ENCODE results near the gene NFE2L3. TPM values are rescaled to one million over a fixed set of nuclear protein-coding genes. Genes with fewer than 3 reads are reported as not detected.

The NFE2L3 gene, protein sequence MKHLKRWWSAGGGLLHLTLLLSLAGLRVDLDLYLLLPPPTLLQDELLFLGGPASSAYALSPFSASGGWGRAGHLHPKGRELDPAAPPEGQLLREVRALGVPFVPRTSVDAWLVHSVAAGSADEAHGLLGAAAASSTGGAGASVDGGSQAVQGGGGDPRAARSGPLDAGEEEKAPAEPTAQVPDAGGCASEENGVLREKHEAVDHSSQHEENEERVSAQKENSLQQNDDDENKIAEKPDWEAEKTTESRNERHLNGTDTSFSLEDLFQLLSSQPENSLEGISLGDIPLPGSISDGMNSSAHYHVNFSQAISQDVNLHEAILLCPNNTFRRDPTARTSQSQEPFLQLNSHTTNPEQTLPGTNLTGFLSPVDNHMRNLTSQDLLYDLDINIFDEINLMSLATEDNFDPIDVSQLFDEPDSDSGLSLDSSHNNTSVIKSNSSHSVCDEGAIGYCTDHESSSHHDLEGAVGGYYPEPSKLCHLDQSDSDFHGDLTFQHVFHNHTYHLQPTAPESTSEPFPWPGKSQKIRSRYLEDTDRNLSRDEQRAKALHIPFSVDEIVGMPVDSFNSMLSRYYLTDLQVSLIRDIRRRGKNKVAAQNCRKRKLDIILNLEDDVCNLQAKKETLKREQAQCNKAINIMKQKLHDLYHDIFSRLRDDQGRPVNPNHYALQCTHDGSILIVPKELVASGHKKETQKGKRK
- total RNA-seq (1.6 and 4.5 TPM in 2 replicates), polyA plus RNA-seq (0.46 and 1.4 TPM in 2 replicates), polyA minus RNA-seq (2.1 and 2.7 TPM in 2 replicates)
- total RNA-seq (2013) = 3.3 TPM

DNA sequence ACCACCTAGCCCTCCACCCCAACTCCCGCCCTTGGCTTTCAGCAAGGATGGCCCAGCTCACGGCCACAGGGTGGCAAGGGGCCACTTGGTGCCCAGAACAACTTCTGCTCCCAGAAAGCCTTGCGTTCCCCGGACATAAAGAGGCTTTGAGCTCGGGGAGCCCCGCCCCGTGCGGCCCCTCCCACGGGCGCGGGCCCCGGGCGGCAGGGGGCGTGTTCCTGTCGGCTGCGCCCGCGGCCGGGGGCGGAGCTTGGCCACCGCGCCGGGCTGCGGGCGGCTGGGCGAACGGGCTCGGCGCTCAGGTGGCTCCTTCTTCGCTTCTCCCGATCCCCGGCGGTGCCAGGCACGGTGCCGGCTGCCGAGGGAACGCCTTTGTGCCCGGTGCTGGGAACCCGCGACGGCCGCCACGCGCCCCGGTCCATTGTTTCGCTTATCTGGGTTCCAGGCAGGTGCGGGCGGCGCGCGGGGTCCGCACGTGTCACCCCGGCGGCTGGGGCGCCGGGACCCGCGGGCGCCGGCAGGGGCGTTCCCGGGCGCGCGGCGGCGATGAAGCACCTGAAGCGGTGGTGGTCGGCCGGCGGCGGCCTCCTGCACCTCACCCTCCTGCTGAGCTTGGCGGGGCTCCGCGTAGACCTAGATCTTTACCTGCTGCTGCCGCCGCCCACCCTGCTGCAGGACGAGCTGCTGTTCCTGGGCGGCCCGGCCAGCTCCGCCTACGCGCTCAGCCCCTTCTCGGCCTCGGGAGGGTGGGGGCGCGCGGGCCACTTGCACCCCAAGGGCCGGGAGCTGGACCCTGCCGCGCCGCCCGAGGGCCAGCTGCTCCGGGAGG lies at the start of gene NFE2L3:
TSS of gene NFE2L3 (plus strand) at position 246 of the 829 bp plus-strand sequence. CDS start at position 547, 301 bp downstream.
- Histone ChIP-seq H3K79me2 (ENCODE audit: control insufficient read depth, insufficient read depth, low read length) (no peaks in the 10 kb centered on the region), H3K9me3 (ENCODE audit: control extremely low read depth in 1 of 3, control insufficient read depth in 2 of 3, insufficient read depth in 1 of 3, low read length in 2 of 3) (peaks cover 0 to 10% (median 0%) of the 10 kb centered on the region in 3 donors), H3K27ac (ENCODE audit: low read length in 2 of 2) (peak within 1 kb of the TSS; percentile 16 to 65), H3K36me3 (replicated peaks in 1 of 2; ENCODE audit: control extremely low read depth in 1 of 2, control insufficient read depth in 1 of 2, extremely low read depth in 1 of 2, insufficient read depth in 2 of 2, low read length in 1 of 2) (no peaks in the 10 kb centered on the region), H3K4me1 (ENCODE audit: control insufficient read depth in 2 of 2, insufficient read depth in 2 of 2, low read length in 2 of 2) (peaks cover 34 to 42% of the 10 kb centered on the region in 2 donors), H3K9ac (ENCODE audit: low read length) (peak within 1 kb of the TSS; percentile 77), H4K20me1 (ENCODE audit: control insufficient read depth, insufficient read depth, low read length, poor library complexity, severe bottlenecking) (no peaks in the 10 kb centered on the region), H3K4me2 (replicated peaks; ENCODE audit: low read depth, low read length, poor library complexity, severe bottlenecking) (peak within 1 kb of the TSS; percentile 95), H2AFZ (ENCODE audit: insufficient read depth, low read depth, low read length, poor library complexity, severe bottlenecking) (peak within 1 kb of the TSS; percentile 96), H3K27me3 (replicated peaks in 1 of 4; ENCODE audit: control extremely low read depth in 1 of 4, control insufficient read depth in 3 of 4, insufficient read depth in 4 of 4, low read length in 3 of 4) (no peaks in the 10 kb centered on the region), H3K4me3 (ENCODE audit: control extremely low read depth in 1 of 5, extremely low read depth in 1 of 5, insufficient read depth in 1 of 5, low read depth in 2 of 5, low read length in 4 of 5) (peak within 1 kb of the TSS; percentile 35 to 90 (median 62))
- WGBS (ENCODE audit: insufficient coverage) = under 1% methylated on average over 95 of the region's 95 CpGs
- peaks cover 48% of the 10 kb centered on the region for H3K4me1 Mint-ChIP-seq
- ChIA-PET CTCF (interaction anchor here (0.6 to 3.1 kb wide), 16 partner anchors 9 to 259 kb away, joined by 3 to 41 read pairs (median 4); partner anchors contain the start of genes CBX3 and HNRNPA2B1), POLR2A (interaction anchor here (0.5 to 2.1 kb wide), 7 partner anchors 9 to 973 kb away, joined by 3 to 23 read pairs (median 3); partner anchors contain the start of genes CBX3 and HNRNPA2B1)
- H3K27ac Mint-ChIP-seq = peak within 1 kb of the TSS; percentile 88
- no peaks in the 10 kb centered on the region for H3K27me3 Mint-ChIP-seq
- no peaks in the 10 kb centered on the region for H3K9me3 Mint-ChIP-seq (ENCODE audit: insufficient read depth)
- ATAC-seq (ENCODE audit: low read depth) (peak; percentile 89), DNase-seq (peak; percentile 89)
- H3K4me3 Mint-ChIP-seq = peak within 1 kb of the TSS; percentile 97
- TF ChIP-seq, protein P1, sequence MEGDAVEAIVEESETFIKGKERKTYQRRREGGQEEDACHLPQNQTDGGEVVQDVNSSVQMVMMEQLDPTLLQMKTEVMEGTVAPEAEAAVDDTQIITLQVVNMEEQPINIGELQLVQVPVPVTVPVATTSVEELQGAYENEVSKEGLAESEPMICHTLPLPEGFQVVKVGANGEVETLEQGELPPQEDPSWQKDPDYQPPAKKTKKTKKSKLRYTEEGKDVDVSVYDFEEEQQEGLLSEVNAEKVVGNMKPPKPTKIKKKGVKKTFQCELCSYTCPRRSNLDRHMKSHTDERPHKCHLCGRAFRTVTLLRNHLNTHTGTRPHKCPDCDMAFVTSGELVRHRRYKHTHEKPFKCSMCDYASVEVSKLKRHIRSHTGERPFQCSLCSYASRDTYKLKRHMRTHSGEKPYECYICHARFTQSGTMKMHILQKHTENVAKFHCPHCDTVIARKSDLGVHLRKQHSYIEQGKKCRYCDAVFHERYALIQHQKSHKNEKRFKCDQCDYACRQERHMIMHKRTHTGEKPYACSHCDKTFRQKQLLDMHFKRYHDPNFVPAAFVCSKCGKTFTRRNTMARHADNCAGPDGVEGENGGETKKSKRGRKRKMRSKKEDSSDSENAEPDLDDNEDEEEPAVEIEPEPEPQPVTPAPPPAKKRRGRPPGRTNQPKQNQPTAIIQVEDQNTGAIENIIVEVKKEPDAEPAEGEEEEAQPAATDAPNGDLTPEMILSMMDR (IDR thresholded peaks at IDR 0.05) = no peak
- TF ChIP-seq EZH2 (IDR thresholded peaks at IDR 0.05; ENCODE audit: borderline replicate concordance, insufficient read depth, low read depth, low read length, poor library complexity, severe bottlenecking) = no peak
- intact Hi-C loops (cut with micrococcal nuclease) = loop anchor here (2.0 to 5.0 kb wide), 4 partner anchors 50 to 713 kb away; partner anchors contain the start of gene SKAP2
